Anterior cingulate cortex (tissue), 58 donors: ENCODE results near the gene BAIAP2L1.

ENCODE experiments used
- DNase-seq, 58 donors: peaks; one replicate each; lab custom pipeline; 2025; lab: John Stamatoyannopoulos, UW

Gene BAIAP2L1

GRCh38 chr7:98297626-98298286 lies 103.1 kb downstream of the BAIAP2L1 start:
- no peak for DNase-seq

- DNase-seq = no peak
These were observed 104.1 kb downstream of the BAIAP2L1 start for GRCh38 chr7:98296833-98297232.

GRCh38 chr7:98295467-98296192 lies 105.3 kb downstream of the BAIAP2L1 start:
- no peak for DNase-seq

GRCh38 chr7:98294798-98295382 lies 106.0 kb downstream of the BAIAP2L1 start:
- peak in 29 of 58 donors; percentile 6 to 63 (median 17) for DNase-seq

- no peak for DNase-seq
These were observed 106.6 kb downstream of the BAIAP2L1 start for GRCh38 chr7:98294326-98294725.

GRCh38 chr7:98293746-98294145 lies 107.1 kb downstream of the BAIAP2L1 start:
- no peak for DNase-seq

GRCh38 chr7:98293265-98293664 lies 107.6 kb downstream of the BAIAP2L1 start:
- DNase-seq = no peak

GRCh38 chr7:98291717-98292116 lies 109.2 kb downstream of the BAIAP2L1 start:
- no peak for DNase-seq

GRCh38 chr7:98289333-98289875 lies 111.5 kb downstream of the BAIAP2L1 start:
- DNase-seq = no peak

GRCh38 chr7:98288064-98288823 lies 112.6 kb downstream of the BAIAP2L1 start:
- DNase-seq = no peak

GRCh38 chr7:98287486-98287959 lies 113.4 kb downstream of the BAIAP2L1 start:
- DNase-seq = peak in 1 of 58 donors; percentile 26

- DNase-seq = peak in 1 of 58 donors; percentile 45
These were observed 114.0 kb downstream of the BAIAP2L1 start for GRCh38 chr7:98286701-98287485.

GRCh38 chr7:98286093-98286539 lies 114.8 kb downstream of the BAIAP2L1 start:
- DNase-seq = peak in 7 of 58 donors; percentile 2 to 30 (median 15)

- no peak for DNase-seq
These were observed 115.5 kb downstream of the BAIAP2L1 start for GRCh38 chr7:98285157-98286092.

GRCh38 chr7:98284335-98285036 lies 116.4 kb downstream of the BAIAP2L1 start:
- peak in 19 of 58 donors; percentile 6 to 43 (median 22) for DNase-seq

GRCh38 chr7:98283887-98284222 lies 117.0 kb downstream of the BAIAP2L1 start:
- no peak for DNase-seq

- DNase-seq = peak in 5 of 58 donors; percentile 13 to 23 (median 14)
These were observed 117.6 kb downstream of the BAIAP2L1 start for GRCh38 chr7:98283127-98283886.
